ENCODE measurements around the gene EEFSEC.

- TF ChIP-seq CTCF (conservative IDR thresholded peaks at IDR 0.05) (no peak), EZH2 (IDR thresholded peaks at IDR 0.05; ENCODE audit: low read depth) (no peak)
Measured at GRCh38 chr3:128152419-128153155, 694 bp upstream of the EEFSEC start.
